ENCODE data around the gene PRSS22.
"Not testable (repeated sequence)": the region's sequence is repeated elsewhere in the genome, so short reads cannot be mapped to it uniquely, and the experiment has no call there.

The PRSS22 gene, protein sequence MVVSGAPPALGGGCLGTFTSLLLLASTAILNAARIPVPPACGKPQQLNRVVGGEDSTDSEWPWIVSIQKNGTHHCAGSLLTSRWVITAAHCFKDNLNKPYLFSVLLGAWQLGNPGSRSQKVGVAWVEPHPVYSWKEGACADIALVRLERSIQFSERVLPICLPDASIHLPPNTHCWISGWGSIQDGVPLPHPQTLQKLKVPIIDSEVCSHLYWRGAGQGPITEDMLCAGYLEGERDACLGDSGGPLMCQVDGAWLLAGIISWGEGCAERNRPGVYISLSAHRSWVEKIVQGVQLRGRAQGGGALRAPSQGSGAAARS

GRCh38 chr16:2857451-2858244 is at the start of gene PRSS22:
Gene PRSS22 (minus strand): TSS chr16:2858170. CDS start chr16:2858104, 66 bp downstream.
- no peaks in the 10 kb centered on the region for H3K4me1 ChIP-seq (ENCODE audit: insufficient read depth, low read length)
- no peaks in the 10 kb centered on the region for H3K36me3 ChIP-seq (ENCODE audit: insufficient read depth, low read length)
- peaks cover 9% of the 10 kb centered on the region for H3K9me3 ChIP-seq (ENCODE audit: control insufficient read depth, insufficient read depth, low read length)
- peak within 1 kb of the TSS; percentile 38 for H3K9ac ChIP-seq (ENCODE audit: low read depth, low read length)

DNA sequence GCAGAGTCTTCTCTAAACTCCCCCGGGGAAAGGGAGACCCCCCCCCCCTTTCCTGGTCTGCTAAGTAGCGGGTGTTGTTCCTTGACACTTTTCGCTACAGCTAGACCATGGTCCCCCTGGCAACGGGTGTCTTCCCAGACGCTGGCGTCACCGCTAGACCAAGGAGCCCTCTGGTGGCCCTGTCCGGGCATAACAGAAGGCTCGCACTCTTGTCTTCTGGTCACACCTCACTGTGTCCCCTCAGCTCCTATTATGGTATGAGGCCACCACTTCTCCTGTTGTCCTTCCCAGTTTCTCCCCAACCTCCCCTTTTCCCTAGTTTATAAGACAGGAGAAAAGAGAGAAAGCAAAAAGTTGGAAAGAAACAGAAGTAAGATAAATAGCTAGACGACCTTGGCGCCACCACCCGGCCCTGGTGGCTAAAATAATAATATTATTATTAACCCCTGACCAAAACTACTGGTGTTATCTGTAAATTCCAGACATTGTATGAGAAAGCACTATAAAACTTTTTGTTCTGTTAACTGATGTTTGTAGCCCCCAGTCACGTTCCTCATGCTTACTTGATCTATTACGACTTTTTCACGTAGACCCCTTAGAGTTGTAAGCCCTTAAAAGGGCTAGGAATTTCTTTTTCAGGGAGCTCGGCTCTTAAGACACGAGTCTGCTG is 49.2 kb upstream of the PRSS22 start:
- H3K9ac ChIP-seq (ENCODE audit: low read depth, low read length); H3K4me1 ChIP-seq (ENCODE audit: insufficient read depth, low read length); H3K36me3 ChIP-seq (ENCODE audit: insufficient read depth, low read length); H3K9me3 ChIP-seq (ENCODE audit: control insufficient read depth, insufficient read depth, low read length): not testable (repeated sequence)

DNA sequence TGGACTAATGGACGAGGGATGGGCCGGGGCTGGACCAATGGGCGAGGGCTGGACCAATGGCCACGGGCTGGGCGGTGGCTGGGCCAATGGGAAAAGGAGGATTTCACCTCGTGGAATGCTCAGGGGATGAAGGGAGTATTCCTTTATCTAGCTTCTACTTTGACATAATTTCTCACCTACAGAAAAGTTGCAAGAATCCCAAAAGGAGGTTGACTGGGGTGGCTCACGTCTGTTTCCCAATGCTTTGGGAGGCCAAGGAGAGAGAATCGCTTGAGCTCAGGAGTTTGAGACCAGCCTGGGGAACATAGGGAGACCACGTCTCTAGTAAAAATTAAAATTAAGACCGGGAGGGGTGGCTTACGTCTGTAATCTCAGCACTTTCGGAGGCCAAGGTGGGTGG is 48.0 kb upstream of the PRSS22 start:
- Histone ChIP-seq H3K9me3 (ENCODE audit: control insufficient read depth, insufficient read depth, low read length) (no peaks in the 10 kb centered on the region), H3K9ac (ENCODE audit: low read depth, low read length) (peak overlapping the region; percentile 58), H3K36me3 (ENCODE audit: insufficient read depth, low read length) (no peaks in the 10 kb centered on the region), H3K4me1 (ENCODE audit: insufficient read depth, low read length) (no peaks in the 10 kb centered on the region)

GRCh38 chr16:2905241-2905987 is 47.4 kb upstream of the PRSS22 start:
- Histone ChIP-seq H3K36me3 (ENCODE audit: insufficient read depth, low read length) (no peaks in the 10 kb centered on the region), H3K9me3 (ENCODE audit: control insufficient read depth, insufficient read depth, low read length) (no peaks in the 10 kb centered on the region), H3K9ac (ENCODE audit: low read depth, low read length) (peak overlapping the region; percentile 97), H3K4me1 (ENCODE audit: insufficient read depth, low read length) (no peaks in the 10 kb centered on the region)

- no peaks in the 10 kb centered on the region for H3K36me3 ChIP-seq (ENCODE audit: insufficient read depth, low read length)
- no peaks in the 10 kb centered on the region for H3K4me1 ChIP-seq (ENCODE audit: insufficient read depth, low read length)
- H3K9me3 ChIP-seq (ENCODE audit: control insufficient read depth, insufficient read depth, low read length): no peaks in the 10 kb centered on the region
- H3K9ac ChIP-seq (ENCODE audit: low read depth, low read length): peak overlapping the region; percentile 97
Observed at GRCh38 chr16:2904922-2905240, 46.9 kb upstream of the PRSS22 start.

DNA sequence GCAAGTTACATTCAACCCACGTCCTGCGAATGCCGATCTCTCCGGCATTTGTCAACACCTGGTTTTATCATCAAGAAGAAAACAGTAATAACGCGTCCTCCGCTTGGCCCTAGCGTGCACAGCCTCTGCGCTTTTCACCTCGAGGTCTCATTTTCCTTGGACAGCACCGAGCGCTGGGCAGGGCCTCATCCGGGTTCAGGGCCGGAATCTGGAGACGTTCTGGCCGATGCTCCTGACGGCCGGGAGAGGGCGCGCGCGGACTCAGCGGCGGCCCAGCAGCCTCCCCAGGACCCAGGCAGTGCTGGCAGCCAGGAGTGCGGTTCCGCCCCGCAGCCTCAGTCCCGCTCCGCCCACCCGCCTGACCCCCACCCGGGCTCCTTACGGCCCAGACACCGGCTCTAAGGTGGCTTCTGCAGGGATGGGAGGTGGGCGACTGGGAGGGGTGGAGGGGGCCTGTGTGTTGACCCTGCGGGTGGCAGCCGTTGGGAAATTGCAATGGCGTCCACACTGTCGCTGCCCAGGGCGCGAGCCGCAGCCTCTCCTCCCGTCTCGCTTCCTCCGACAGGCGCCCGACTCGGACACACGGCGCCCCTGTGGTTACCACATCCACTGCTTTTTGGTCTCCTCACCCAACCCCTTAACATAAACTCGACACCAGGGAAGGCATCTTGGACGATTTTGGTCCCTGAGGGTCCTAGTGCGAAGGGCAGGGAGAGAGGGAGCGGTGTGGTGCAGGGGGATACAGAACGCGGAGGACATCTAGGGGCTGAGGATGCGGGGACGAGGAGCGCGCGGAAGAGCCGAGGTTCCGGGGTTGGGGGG is 46.3 kb upstream of the PRSS22 start:
- no peaks in the 10 kb centered on the region for H3K9me3 ChIP-seq (ENCODE audit: control insufficient read depth, insufficient read depth, low read length)

GRCh38 chr16:2902337-2903130 is 44.6 kb upstream of the PRSS22 start:
- Histone ChIP-seq H3K4me1 (ENCODE audit: insufficient read depth, low read length) (no peaks in the 10 kb centered on the region), H3K36me3 (ENCODE audit: insufficient read depth, low read length) (no peaks in the 10 kb centered on the region)

More for the DNA sequence above, 46.3 kb upstream of the PRSS22 start:
- Histone ChIP-seq H3K4me1 (ENCODE audit: insufficient read depth, low read length) (no peaks in the 10 kb centered on the region), H3K36me3 (ENCODE audit: insufficient read depth, low read length) (no peaks in the 10 kb centered on the region), H3K9ac (ENCODE audit: low read depth, low read length) (peak overlapping the region; percentile 97)

GRCh38 chr16:2900526-2901075 is 42.6 kb upstream of the PRSS22 start:
- no peak overlapping the region for H3K9ac ChIP-seq (ENCODE audit: low read depth, low read length)
- H3K9me3 ChIP-seq (ENCODE audit: control insufficient read depth, insufficient read depth, low read length): no peaks in the 10 kb centered on the region
- H3K36me3 ChIP-seq (ENCODE audit: insufficient read depth, low read length): no peaks in the 10 kb centered on the region
- H3K4me1 ChIP-seq (ENCODE audit: insufficient read depth, low read length): no peaks in the 10 kb centered on the region

More at GRCh38 chr16:2902337-2903130, 44.6 kb upstream of the PRSS22 start:
- H3K9me3 ChIP-seq (ENCODE audit: control insufficient read depth, insufficient read depth, low read length): no peaks in the 10 kb centered on the region
- no peak overlapping the region for H3K9ac ChIP-seq (ENCODE audit: low read depth, low read length)

GRCh38 chr16:2899564-2900072 is 41.6 kb upstream of the PRSS22 start:
- Histone ChIP-seq H3K9ac (ENCODE audit: low read depth, low read length) (no peak overlapping the region), H3K9me3 (ENCODE audit: control insufficient read depth, insufficient read depth, low read length) (no peaks in the 10 kb centered on the region), H3K36me3 (ENCODE audit: insufficient read depth, low read length) (no peaks in the 10 kb centered on the region), H3K4me1 (ENCODE audit: insufficient read depth, low read length) (no peaks in the 10 kb centered on the region)

GRCh38 chr16:2898831-2899563 is 41.0 kb upstream of the PRSS22 start:
- H3K9me3 ChIP-seq (ENCODE audit: control insufficient read depth, insufficient read depth, low read length): no peaks in the 10 kb centered on the region
- H3K9ac ChIP-seq (ENCODE audit: low read depth, low read length): no peak overlapping the region
- no peaks in the 10 kb centered on the region for H3K4me1 ChIP-seq (ENCODE audit: insufficient read depth, low read length)
- no peaks in the 10 kb centered on the region for H3K36me3 ChIP-seq (ENCODE audit: insufficient read depth, low read length)

DNA sequence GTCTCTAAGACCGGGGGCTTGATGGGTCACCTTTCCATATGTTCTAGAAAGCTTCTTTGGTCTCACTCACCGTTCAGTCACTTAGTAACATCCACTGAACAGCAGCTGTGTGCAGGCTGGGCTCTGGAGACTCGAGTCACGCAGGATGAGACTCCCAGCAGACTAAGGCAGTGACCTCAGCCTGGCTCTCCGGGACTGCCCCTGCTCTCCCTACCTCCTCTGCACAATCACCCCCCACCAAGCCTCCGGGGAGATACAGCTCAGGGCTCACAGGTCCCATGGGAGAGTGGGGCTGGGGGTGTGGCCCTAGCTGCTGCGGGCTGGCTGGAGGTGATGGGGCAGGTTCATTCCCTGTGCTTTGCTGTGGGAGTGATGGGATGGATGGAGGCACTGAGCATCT is 39.1 kb upstream of the PRSS22 start:
- Histone ChIP-seq H3K9me3 (ENCODE audit: control insufficient read depth, insufficient read depth, low read length) (no peaks in the 10 kb centered on the region), H3K9ac (ENCODE audit: low read depth, low read length) (no peak overlapping the region), H3K36me3 (ENCODE audit: insufficient read depth, low read length) (no peaks in the 10 kb centered on the region), H3K4me1 (ENCODE audit: insufficient read depth, low read length) (no peaks in the 10 kb centered on the region)

DNA sequence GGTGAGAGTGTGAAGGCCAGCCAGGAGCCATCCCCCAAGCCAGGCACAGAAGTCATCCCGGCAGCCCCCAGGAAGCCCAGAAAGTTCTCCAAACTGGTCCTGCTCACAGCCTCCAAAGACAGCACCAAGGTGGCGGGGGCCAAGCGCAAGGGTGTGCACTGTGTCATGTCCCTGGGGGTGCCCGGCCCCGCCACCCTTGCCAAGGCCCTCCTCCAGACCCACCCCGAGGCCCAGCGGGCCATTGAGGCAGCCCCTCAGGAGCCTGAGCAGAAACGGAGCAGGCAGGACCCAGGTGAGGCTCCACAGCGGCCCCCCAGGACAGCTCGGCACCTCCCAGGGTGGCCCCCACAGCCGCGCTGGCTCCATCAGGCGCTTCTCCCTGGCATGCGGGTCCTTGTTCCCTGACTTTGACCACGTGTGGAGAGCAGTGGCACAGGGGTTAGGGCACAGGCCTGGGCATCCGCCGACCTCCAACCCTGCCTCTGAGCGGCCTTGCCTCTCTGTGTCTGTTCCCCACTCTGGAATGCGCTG is 38.6 kb upstream of the PRSS22 start:
- Histone ChIP-seq H3K36me3 (ENCODE audit: insufficient read depth, low read length) (no peaks in the 10 kb centered on the region), H3K4me1 (ENCODE audit: insufficient read depth, low read length) (no peaks in the 10 kb centered on the region), H3K9me3 (ENCODE audit: control insufficient read depth, insufficient read depth, low read length) (no peaks in the 10 kb centered on the region), H3K9ac (ENCODE audit: low read depth, low read length) (no peak overlapping the region)

All from ES-I3 (cell line).